Vagina (tissue), 2 donors: Measurements from ENCODE around the gene ATP2C2.

Experiments used
- CTCF ChIP-seq, 3 experiments: fragments of 450-650 bp in 2 of 3; fragments of 200-600 bp in 1 of 3; sonication (generic) in 1 of 3; IDR thresholded peaks; one replicate each; pipeline ENCODE4 v1.5.1; 2017 to 2019; ENCODE audit warnings: antibody characterized with exemption in 3 of 3, mild to moderate bottlenecking in 2 of 3, moderate library complexity in 2 of 3
- POLR2A ChIP-seq, 2 donors: fragments of 450-650 bp; IDR thresholded peaks; one replicate each; pipeline ENCODE4 v1.6.1; 2017; ENCODE audit warnings: antibody characterized with exemption in 2 of 2, mild to moderate bottlenecking in 2 of 2, moderate library complexity in 2 of 2

- no peak for TF ChIP-seq CTCF (IDR thresholded peaks at IDR 0.05)
- TF ChIP-seq POLR2A (IDR thresholded peaks at IDR 0.05): no peak
These were observed at the start of gene ATP2C2 for GRCh38 chr16:84368308-84368996.
